Muscle of leg (tissue), 11 donors: Measurements from ENCODE around the gene SLC39A9. TPM values are rescaled to one million over a fixed set of nuclear protein-coding genes. Genes with fewer than 3 reads are reported as not detected.

ENCODE experiments used
- DNase-seq: peaks from one replicate; pipeline ENCODE4 v3.0.0; 2013
- H3K27ac ChIP-seq: one replicate; pipeline ENCODE4 v1.5.1; 2013; ENCODE audit warnings: mild to moderate bottlenecking, low read length, control low read depth
- H3K27me3 ChIP-seq: one replicate; pipeline ENCODE4 v1.6.1; 2013; ENCODE audit warnings: low read length; ENCODE audit not compliant: control insufficient read depth, insufficient read depth
- H3K36me3 ChIP-seq: one replicate; pipeline ENCODE4 v1.6.1; 2013; ENCODE audit warnings: low read length; ENCODE audit not compliant: control insufficient read depth, insufficient read depth
- H3K4me1 ChIP-seq: one replicate; pipeline ENCODE4 v1.6.1; 2013; ENCODE audit warnings: low read length; ENCODE audit not compliant: control insufficient read depth, insufficient read depth
- H3K4me3 ChIP-seq: one replicate; pipeline ENCODE4 v1.5.1; 2013; ENCODE audit warnings: low read length, control low read depth
- H3K9me3 ChIP-seq: replicated peaks from 2 replicates; pipeline ENCODE4 v1.6.1; 2013; ENCODE audit warnings: low read depth, low read length; ENCODE audit not compliant: control insufficient read depth
- WGBS: methylation state at CpG from one replicate; pipeline ENCODE4 v1.1.5; 2013; ENCODE audit warnings: missing lambda C conversion rate; ENCODE audit not compliant: insufficient coverage; 5-methylcytosine and 5-hydroxymethylcytosine counted together
- polyA plus RNA-seq, 8 donors: library from polyadenylated mRNA; unstranded; fragments of 120-200 nt; gene quantifications; one replicate each; pipeline versions ENCODE4 v1.2.1 to v1.2.3, GENCODE V29; 2013; ENCODE audit warnings: inconsistent platforms in 1 of 8, low replicate concordance in 1 of 8; ENCODE audit not compliant: insufficient read length in 8 of 8, insufficient read depth in 1 of 8
- total RNA-seq: library from RNA; stranded (reverse); fragments of 120-200 nt; gene quantifications from one replicate; pipeline ENCODE4 v1.2.4, GENCODE V29; 2013

Gene SLC39A9
- total and polyA plus RNA-seq, 9 donors, result 26.9 to 48.0 (median 31.7) TPM

DNA sequence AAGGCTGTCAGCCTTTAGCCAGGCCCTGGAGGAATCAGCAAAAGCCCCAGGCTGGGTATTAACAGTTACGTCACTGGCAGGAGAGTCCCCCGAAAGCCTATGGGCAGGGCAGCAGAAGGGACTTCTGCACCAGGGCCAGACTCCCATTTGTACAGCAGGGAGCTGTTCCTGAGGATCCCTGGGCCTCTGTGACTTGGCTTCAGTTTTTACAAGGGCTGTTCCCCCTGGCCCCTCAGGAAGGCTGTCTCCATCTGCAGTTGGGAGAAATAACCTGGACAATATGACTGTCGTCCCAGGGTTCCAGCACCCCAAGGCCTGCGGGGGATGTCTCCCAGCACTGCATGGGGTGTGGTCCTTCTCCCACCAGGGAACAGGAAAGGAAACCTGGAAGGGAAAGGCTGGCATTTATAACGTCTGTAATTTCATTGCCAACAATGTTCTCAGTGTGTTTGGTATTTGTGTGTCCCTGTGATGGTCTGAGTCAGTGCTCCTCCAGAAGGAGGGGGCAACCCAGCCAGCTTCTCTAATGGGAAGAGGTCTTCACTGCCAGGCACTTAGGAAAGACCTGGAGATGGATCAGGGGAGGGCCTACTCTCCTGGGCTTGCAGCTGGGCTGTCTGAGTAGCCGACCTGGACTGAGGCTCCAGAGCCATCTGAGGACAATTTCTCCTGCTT lies 42.7 kb upstream of the SLC39A9 start:
- H3K27ac ChIP-seq, result peak overlapping the region; percentile 29
- 58% methylated on average over 5 of the region's 6 CpGs for WGBS
- H3K4me3 ChIP-seq, result no peak overlapping the region

GRCh38 chr14:69356903-69357543 lies 41.5 kb upstream of the SLC39A9 start:
- peaks cover 4% of the 10 kb centered on the region for H3K36me3 ChIP-seq
- 85% methylated on average over 3 of the region's 7 CpGs for WGBS
- no peaks in the 10 kb centered on the region for H3K27me3 ChIP-seq
- peaks cover 15% of the 10 kb centered on the region for H3K4me1 ChIP-seq
- H3K9me3 ChIP-seq, result no peaks in the 10 kb centered on the region
- H3K4me3 ChIP-seq, result no peak overlapping the region
- no peak for DNase-seq
- no peak overlapping the region for H3K27ac ChIP-seq

More for the DNA sequence above, 42.7 kb upstream of the SLC39A9 start:
- peak; percentile 64 for DNase-seq
- Histone ChIP-seq H3K36me3 (peaks cover 4% of the 10 kb centered on the region), H3K4me1 (peaks cover 17% of the 10 kb centered on the region), H3K27me3 (no peaks in the 10 kb centered on the region), H3K9me3 (no peaks in the 10 kb centered on the region)

DNA sequence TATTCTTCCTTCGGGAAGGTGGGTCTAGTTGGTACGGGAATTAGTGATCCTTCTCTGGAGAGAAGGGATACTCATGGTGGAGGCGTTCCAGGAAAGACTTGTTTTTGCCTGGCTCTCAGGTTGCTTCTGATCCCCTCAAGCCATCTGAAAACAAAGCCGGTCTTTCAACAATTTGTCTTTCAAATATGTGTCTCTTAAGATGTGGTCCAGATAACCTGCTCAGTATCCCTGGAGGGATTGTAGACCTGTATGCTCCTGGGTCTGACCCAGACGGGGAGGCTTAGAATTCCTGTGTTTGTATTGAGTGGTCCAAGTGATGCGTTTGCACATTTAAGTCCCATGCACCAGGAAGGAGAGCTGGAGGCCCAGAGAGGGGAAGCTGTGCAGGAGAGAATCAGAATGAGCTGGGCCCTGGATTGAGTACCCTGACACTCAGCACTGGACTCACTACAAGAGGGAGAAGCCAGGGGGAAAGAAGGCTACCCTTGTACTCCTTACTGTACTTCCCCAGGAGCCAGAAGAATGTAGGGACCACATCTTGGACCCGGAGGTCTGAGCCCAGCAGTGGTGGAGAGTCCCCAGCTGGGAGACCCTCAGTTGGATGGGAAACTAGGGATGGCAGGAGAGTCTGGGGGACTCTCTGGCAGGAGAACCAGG lies 40.8 kb upstream of the SLC39A9 start:
- Histone ChIP-seq H3K36me3 (no peaks in the 10 kb centered on the region), H3K9me3 (no peaks in the 10 kb centered on the region), H3K4me1 (peaks cover 15% of the 10 kb centered on the region), H3K27me3 (no peaks in the 10 kb centered on the region), H3K4me3 (no peak overlapping the region), H3K27ac (no peak overlapping the region)
- 57% methylated on average over 5 of the region's 7 CpGs for WGBS
- no peak for DNase-seq

- no peak for DNase-seq
- Histone ChIP-seq H3K9me3 (no peaks in the 10 kb centered on the region), H3K27me3 (no peaks in the 10 kb centered on the region), H3K4me1 (peaks cover 15% of the 10 kb centered on the region), H3K4me3 (no peak overlapping the region), H3K27ac (no peak overlapping the region), H3K36me3 (no peaks in the 10 kb centered on the region)
- WGBS, result 60% methylated on average over 10 of the region's 12 CpGs
These were observed 40.1 kb upstream of the SLC39A9 start for GRCh38 chr14:69358233-69358963.

DNA sequence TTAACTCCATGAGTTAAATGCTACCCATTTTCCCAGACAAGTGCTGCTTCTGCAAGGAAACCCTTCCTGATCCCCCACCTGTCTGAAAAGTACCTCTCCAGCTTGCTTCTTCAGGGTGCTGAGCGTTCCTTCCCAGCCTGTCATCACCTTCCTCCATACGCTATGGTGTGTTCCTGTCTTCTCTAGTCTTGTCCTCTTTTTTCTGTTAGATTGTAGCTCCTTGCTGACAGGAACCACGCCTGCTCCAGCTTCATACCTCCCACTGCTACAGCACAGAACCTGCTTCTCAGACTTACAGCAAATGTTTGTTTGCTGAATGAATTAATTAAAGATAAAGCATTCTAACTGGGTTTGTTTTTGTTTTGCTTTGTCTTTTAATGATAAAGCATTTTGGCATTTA lies 39.5 kb upstream of the SLC39A9 start:
- Histone ChIP-seq H3K27me3 (no peaks in the 10 kb centered on the region), H3K4me3 (no peak overlapping the region), H3K36me3 (no peaks in the 10 kb centered on the region), H3K4me1 (peaks cover 15% of the 10 kb centered on the region), H3K9me3 (no peaks in the 10 kb centered on the region), H3K27ac (no peak overlapping the region)
- WGBS, result 63% methylated on average over 2 of the region's 3 CpGs
- DNase-seq, result no peak

- peaks cover 6% of the 10 kb centered on the region for H3K4me1 ChIP-seq
- no peaks in the 10 kb centered on the region for H3K9me3 ChIP-seq
- H3K27me3 ChIP-seq, result no peaks in the 10 kb centered on the region
- no peak overlapping the region for H3K27ac ChIP-seq
- no peaks in the 10 kb centered on the region for H3K36me3 ChIP-seq
- WGBS, result 63% methylated on average over 6 of the region's 7 CpGs
- DNase-seq, result no peak
- no peak overlapping the region for H3K4me3 ChIP-seq
These were observed 37.9 kb upstream of the SLC39A9 start for GRCh38 chr14:69360438-69361108.

DNA sequence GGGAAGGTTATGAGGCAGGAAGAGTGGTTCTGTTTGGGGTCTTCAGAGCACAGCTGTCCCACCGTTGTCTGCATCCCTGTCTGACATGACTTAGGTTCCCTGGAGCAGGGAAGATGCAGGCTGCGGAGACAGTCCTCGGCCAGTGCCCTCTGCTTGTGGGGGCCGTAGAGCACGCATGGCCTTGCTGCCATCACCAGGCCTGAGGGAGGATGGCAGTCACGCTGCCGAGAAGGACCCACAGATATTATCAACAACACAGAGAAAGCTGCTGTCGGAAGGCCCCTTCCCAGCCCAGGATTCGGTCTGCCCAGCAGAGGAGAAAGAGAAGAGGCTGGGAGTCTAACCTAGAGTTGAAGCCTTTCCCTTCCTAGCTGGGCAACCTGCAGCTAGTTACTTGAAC lies 35.4 kb upstream of the SLC39A9 start:
- Histone ChIP-seq H3K9me3 (no peaks in the 10 kb centered on the region), H3K4me3 (no peak overlapping the region), H3K27me3 (no peaks in the 10 kb centered on the region), H3K36me3 (no peaks in the 10 kb centered on the region), H3K4me1 (no peaks in the 10 kb centered on the region), H3K27ac (no peak overlapping the region)
- WGBS, result 0% methylated on average over 1 of the region's 9 CpGs
- DNase-seq, result peak; percentile 38

GRCh38 chr14:69363964-69364363 lies 34.5 kb upstream of the SLC39A9 start:
- 88% methylated on average over 1 of the region's 4 CpGs for WGBS
- Histone ChIP-seq H3K27ac (no peak overlapping the region), H3K4me1 (no peaks in the 10 kb centered on the region), H3K27me3 (no peaks in the 10 kb centered on the region), H3K9me3 (no peaks in the 10 kb centered on the region), H3K36me3 (no peaks in the 10 kb centered on the region), H3K4me3 (no peak overlapping the region)
- no peak for DNase-seq

DNA sequence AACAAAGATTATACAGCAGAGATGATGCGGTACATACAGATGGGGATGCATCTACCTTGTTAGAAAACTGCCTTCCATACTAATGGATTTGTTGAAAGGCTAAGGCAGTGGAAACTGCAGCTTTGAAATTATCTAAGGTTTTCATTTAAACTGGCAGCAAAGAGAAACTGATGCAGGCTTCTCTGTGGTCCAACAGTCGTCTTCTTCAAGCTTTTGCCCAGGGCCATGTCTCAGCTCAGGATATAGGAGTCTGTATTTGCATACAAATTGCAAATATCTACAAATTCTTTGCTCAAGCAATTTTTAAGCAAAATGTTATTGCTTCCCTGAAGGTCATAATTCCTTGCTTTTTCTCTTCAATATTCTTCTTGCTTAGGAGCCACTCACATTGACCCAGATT lies 34.1 kb upstream of the SLC39A9 start:
- no peaks in the 10 kb centered on the region for H3K9me3 ChIP-seq
- no peaks in the 10 kb centered on the region for H3K36me3 ChIP-seq
- no CpG with 5 or more reads among the region's 2 CpGs for WGBS
- H3K27ac ChIP-seq, result no peak overlapping the region
- DNase-seq, result no peak
- no peaks in the 10 kb centered on the region for H3K27me3 ChIP-seq
- no peaks in the 10 kb centered on the region for H3K4me1 ChIP-seq
- no peak overlapping the region for H3K4me3 ChIP-seq
